ENCODE data around the gene DNM1L.

Gene DNM1L

GRCh38 chr12:32765906-32766305 lies 86.8 kb downstream of the DNM1L start:
- no peaks in the 10 kb centered on the region for H3K79me2 ChIP-seq
- H3K27ac ChIP-seq = no peak overlapping the region
- H3K4me2 ChIP-seq (ENCODE audit: low read length) = no peak overlapping the region
- H3K4me3 ChIP-seq (ENCODE audit: low read depth, low read length) = no peak overlapping the region
- no peak for TF ChIP-seq CTCF (IDR thresholded peaks at IDR 0.05)
- no peaks in the 10 kb centered on the region for H3K9me3 ChIP-seq (ENCODE audit: control insufficient read depth, low read length)
- H3K9ac ChIP-seq = no peak overlapping the region
- H2AFZ ChIP-seq = no peak overlapping the region
- H3K27me3 ChIP-seq (ENCODE audit: control insufficient read depth, insufficient read depth, low read length) = no peaks in the 10 kb centered on the region
- H3K4me1 ChIP-seq = peaks cover 3% of the 10 kb centered on the region
- H3K36me3 ChIP-seq (ENCODE audit: control insufficient read depth, insufficient read depth, low read length) = no peaks in the 10 kb centered on the region

GRCh38 chr12:32768518-32768917 lies 89.4 kb downstream of the DNM1L start:
- no peak for TF ChIP-seq CTCF (IDR thresholded peaks at IDR 0.05)
- no peaks in the 10 kb centered on the region for H3K79me2 ChIP-seq
- H3K9me3 ChIP-seq (ENCODE audit: control insufficient read depth, low read length) = no peaks in the 10 kb centered on the region
- H3K4me3 ChIP-seq (ENCODE audit: low read depth, low read length) = no peak overlapping the region
- no peak overlapping the region for H3K9ac ChIP-seq
- H2AFZ ChIP-seq = no peak overlapping the region
- no peaks in the 10 kb centered on the region for H3K27me3 ChIP-seq (ENCODE audit: control insufficient read depth, insufficient read depth, low read length)
- H3K4me1 ChIP-seq = no peaks in the 10 kb centered on the region
- H3K36me3 ChIP-seq (ENCODE audit: control insufficient read depth, insufficient read depth, low read length) = no peaks in the 10 kb centered on the region
- H3K27ac ChIP-seq = no peak overlapping the region
- no peak overlapping the region for H3K4me2 ChIP-seq (ENCODE audit: low read length)

- Histone ChIP-seq H3K27ac (no peak overlapping the region), H3K79me2 (no peaks in the 10 kb centered on the region), H3K4me1 (no peaks in the 10 kb centered on the region), H3K4me3 (ENCODE audit: low read depth, low read length) (no peak overlapping the region), H3K36me3 (ENCODE audit: control insufficient read depth, insufficient read depth, low read length) (no peaks in the 10 kb centered on the region), H2AFZ (no peak overlapping the region), H3K27me3 (ENCODE audit: control insufficient read depth, insufficient read depth, low read length) (no peaks in the 10 kb centered on the region), H3K9me3 (ENCODE audit: control insufficient read depth, low read length) (no peaks in the 10 kb centered on the region), H3K9ac (no peak overlapping the region), H3K4me2 (ENCODE audit: low read length) (no peak overlapping the region)
- TF ChIP-seq CTCF (IDR thresholded peaks at IDR 0.05) = no peak
These were observed 91.0 kb downstream of the DNM1L start for GRCh38 chr12:32770141-32770540.

- Histone ChIP-seq H2AFZ (no peak overlapping the region), H3K4me1 (no peaks in the 10 kb centered on the region), H3K9me3 (ENCODE audit: control insufficient read depth, low read length) (no peaks in the 10 kb centered on the region), H3K79me2 (no peaks in the 10 kb centered on the region), H3K4me2 (ENCODE audit: low read length) (no peak overlapping the region), H3K4me3 (ENCODE audit: low read depth, low read length) (no peak overlapping the region), H3K9ac (no peak overlapping the region), H3K36me3 (ENCODE audit: control insufficient read depth, insufficient read depth, low read length) (no peaks in the 10 kb centered on the region), H3K27ac (no peak overlapping the region), H3K27me3 (ENCODE audit: control insufficient read depth, insufficient read depth, low read length) (no peaks in the 10 kb centered on the region)
- TF ChIP-seq CTCF (IDR thresholded peaks at IDR 0.05) = no peak
These were observed 94.6 kb downstream of the DNM1L start for GRCh38 chr12:32773691-32774090.

- Histone ChIP-seq H3K79me2 (no peaks in the 10 kb centered on the region), H3K9ac (no peak overlapping the region), H3K27ac (no peak overlapping the region), H2AFZ (no peak overlapping the region), H3K36me3 (ENCODE audit: control insufficient read depth, insufficient read depth, low read length) (no peaks in the 10 kb centered on the region), H3K4me1 (no peaks in the 10 kb centered on the region), H3K4me3 (ENCODE audit: low read depth, low read length) (no peak overlapping the region), H3K4me2 (ENCODE audit: low read length) (no peak overlapping the region), H3K27me3 (ENCODE audit: control insufficient read depth, insufficient read depth, low read length) (no peaks in the 10 kb centered on the region), H3K9me3 (ENCODE audit: control insufficient read depth, low read length) (no peaks in the 10 kb centered on the region)
- TF ChIP-seq CTCF (IDR thresholded peaks at IDR 0.05) = no peak
These were observed 97.2 kb downstream of the DNM1L start for GRCh38 chr12:32776258-32776657.

Data from parathyroid adenoma (tissue), 2 donors.